SH-SY5Y (cell line): ENCODE results near the gene NPRL2.

Source experiments
- GATA2 ChIP-seq: IDR thresholded peaks from 2 replicates; pipeline ENCODE4 v1.6.1; 2011; ENCODE audit warnings: mild to moderate bottlenecking, low read depth, low read length
- GATA3 ChIP-seq: IDR thresholded peaks from 2 replicates; pipeline ENCODE4 v1.6.1; 2011; ENCODE audit warnings: low read depth, mild to moderate bottlenecking, low read length, moderate library complexity

DNA sequence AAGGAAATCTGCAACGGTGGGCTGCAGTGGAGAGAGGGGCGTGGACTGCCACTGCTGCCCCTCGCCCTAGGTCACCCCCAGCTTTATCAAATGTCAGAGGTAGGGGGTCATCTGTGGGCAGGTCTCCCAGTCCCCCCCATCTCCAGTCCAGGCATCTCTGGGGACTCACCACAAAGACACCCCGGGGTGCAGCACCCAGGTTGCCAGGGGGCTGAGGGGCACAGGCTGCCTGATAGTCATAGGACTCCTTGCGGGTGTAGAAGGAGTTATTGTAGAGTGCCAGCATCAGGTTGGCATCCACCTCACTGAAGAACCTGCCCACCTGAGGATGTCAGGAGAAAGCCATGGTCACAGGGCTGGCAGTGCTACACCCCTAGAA is 15.3 kb upstream of the NPRL2 start:
- TF ChIP-seq GATA3 (no peak), GATA2 (no peak)
